ENCODE results near the gene ADGRB3. TPM values are rescaled to one million over a fixed set of nuclear protein-coding genes. Genes with fewer than 3 reads are reported as not detected.

Gene ADGRB3
- polyA plus RNA-seq, 2 of the 4 experiments (the other 2 are of a cell fraction): not detected

DNA sequence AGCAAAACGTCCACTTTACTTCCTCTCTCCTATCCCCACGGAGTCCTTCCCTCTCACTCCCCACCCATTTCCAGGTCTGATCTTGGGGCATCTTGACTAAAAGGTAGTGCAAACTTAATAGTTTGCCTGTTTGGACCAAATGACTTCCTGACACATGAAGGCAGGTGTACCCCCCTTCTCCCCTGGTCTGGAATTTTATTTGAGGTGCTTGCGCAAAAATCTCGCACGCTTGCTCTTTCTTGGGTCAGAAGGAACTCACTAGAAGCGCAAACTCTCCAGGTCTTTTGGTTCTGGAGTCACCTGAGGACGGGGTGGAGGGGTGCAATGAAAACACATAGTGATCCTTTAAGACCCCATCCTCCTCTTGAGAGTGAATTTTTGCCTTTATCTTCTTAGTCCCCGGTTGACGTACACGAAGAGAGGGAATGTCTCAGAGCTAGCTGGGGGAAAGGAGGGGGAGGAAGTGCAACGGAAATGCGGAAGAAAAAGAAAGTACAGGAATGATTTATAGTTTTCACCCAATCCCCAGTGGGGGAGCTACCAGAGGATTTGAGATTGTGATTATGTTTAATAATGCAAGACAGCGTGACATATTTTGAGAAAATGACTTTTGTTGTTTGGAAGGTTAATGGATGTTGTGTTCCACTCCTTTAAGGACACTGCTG lies 4.9 kb downstream of the ADGRB3 start:
- TF ChIP-seq ZC3H11A (IDR thresholded peaks at IDR 0.05) (no peak), EP300 (IDR thresholded peaks at IDR 0.05) (no peak), RAD21 (conservative IDR thresholded peaks at IDR 0.05 in 1 of 2, IDR thresholded peaks at IDR 0.05 in 1 of 2) (no peak), BHLHE40 (IDR thresholded peaks at IDR 0.05; ENCODE audit: low read depth, low read length) (no peak), JUN (IDR thresholded peaks at IDR 0.05) (no peak), POLR2AphosphoS2 (conservative IDR thresholded peaks at IDR 0.05; ENCODE audit: low read length) (no peak), NR3C1 (IDR thresholded peaks at IDR 0.05) (no peak), TP53 (CRISPR knock-in tag; IDR thresholded peaks at IDR 0.05) (no peak), MAZ (IDR thresholded peaks at IDR 0.05; ENCODE audit: borderline replicate concordance, low read depth, low read length) (no peak), PHF8 (IDR thresholded peaks at IDR 0.05; ENCODE audit: borderline replicate concordance, low read depth) (no peak), GATA3 (IDR thresholded peaks at IDR 0.05; ENCODE audit: borderline replicate concordance) (no peak)
- TF ChIP-seq, protein P1, sequence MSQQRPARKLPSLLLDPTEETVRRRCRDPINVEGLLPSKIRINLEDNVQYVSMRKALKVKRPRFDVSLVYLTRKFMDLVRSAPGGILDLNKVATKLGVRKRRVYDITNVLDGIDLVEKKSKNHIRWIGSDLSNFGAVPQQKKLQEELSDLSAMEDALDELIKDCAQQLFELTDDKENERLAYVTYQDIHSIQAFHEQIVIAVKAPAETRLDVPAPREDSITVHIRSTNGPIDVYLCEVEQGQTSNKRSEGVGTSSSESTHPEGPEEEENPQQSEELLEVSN (IDR thresholded peaks at IDR 0.05; ENCODE audit: borderline replicate concordance, low read depth): no peak
- TF ChIP-seq, protein P2, sequence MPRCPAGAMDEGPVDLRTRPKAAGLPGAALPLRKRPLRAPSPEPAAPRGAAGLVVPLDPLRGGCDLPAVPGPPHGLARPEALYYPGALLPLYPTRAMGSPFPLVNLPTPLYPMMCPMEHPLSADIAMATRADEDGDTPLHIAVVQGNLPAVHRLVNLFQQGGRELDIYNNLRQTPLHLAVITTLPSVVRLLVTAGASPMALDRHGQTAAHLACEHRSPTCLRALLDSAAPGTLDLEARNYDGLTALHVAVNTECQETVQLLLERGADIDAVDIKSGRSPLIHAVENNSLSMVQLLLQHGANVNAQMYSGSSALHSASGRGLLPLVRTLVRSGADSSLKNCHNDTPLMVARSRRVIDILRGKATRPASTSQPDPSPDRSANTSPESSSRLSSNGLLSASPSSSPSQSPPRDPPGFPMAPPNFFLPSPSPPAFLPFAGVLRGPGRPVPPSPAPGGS (IDR thresholded peaks at IDR 0.05): no peak
- Histone ChIP-seq H3K4me2 (peak overlapping the region; percentile 50; the same call in 2 of the 3 replicates), H3K9me3 (no peaks in the 10 kb centered on the region), H3K4me3 (no peak overlapping the region), H3K27ac (no peak overlapping the region), H3K4me1 (no peaks in the 10 kb centered on the region)
- ATAC-seq (no peak), FAIRE-seq (no peak), DNase-seq (ENCODE audit: low read depth in 1 of 2, low spot score in 1 of 2) (no peak)
- 21% methylated on average over 13 of the region's 13 CpGs for WGBS (ENCODE audit: missing lambda C conversion rate)
- ChIA-PET CTCF (interaction anchor here (0.6 kb wide), 1 partner anchor 1700 kb away, joined by 3 read pairs; no protein-coding TSS in a partner anchor), POLR2A (no interaction called here)

- H3K27ac ChIP-seq: no peak overlapping the region
- peak overlapping the region; percentile 50; the same call in 1 of the 3 replicates for H3K4me2 ChIP-seq
- ChIA-PET POLR2A (no interaction called here), CTCF (no interaction called here)
- H3K4me1 ChIP-seq: no peaks in the 10 kb centered on the region
- no peak for TF ChIP-seq NPAS2 (CRISPR knock-in tag; IDR thresholded peaks at IDR 0.05; ENCODE audit: borderline replicate concordance)
- TF ChIP-seq ZC3H11A (IDR thresholded peaks at IDR 0.05): no peak
- TF ChIP-seq, protein P3, sequence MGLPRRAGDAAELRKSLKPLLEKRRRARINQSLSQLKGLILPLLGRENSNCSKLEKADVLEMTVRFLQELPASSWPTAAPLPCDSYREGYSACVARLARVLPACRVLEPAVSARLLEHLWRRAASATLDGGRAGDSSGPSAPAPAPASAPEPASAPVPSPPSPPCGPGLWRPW (IDR thresholded peaks at IDR 0.05): no peak
- no peak for TF ChIP-seq TP53 (CRISPR knock-in tag; IDR thresholded peaks at IDR 0.05)
- TF ChIP-seq JUN (IDR thresholded peaks at IDR 0.05): no peak
- TF ChIP-seq CHD2 (IDR thresholded peaks at IDR 0.05; ENCODE audit: low read length, partially characterized antibody): no peak
- TF ChIP-seq RARB (CRISPR knock-in tag; IDR thresholded peaks at IDR 0.05): no peak
- TF ChIP-seq POLR2A (IDR thresholded peaks at IDR 0.05; ENCODE audit: low read length): no peak
- TF ChIP-seq HOXB5 (CRISPR knock-in tag; IDR thresholded peaks at IDR 0.05): no peak
- TF ChIP-seq KDM1A (IDR thresholded peaks at IDR 0.05; ENCODE audit: low read depth): no peak
- TF ChIP-seq MYC (IDR thresholded peaks at IDR 0.05; ENCODE audit: borderline replicate concordance, low read length): no peak
- TF ChIP-seq CHD4 (IDR thresholded peaks at IDR 0.05; ENCODE audit: borderline replicate concordance): no peak
- TF ChIP-seq, protein P4, sequence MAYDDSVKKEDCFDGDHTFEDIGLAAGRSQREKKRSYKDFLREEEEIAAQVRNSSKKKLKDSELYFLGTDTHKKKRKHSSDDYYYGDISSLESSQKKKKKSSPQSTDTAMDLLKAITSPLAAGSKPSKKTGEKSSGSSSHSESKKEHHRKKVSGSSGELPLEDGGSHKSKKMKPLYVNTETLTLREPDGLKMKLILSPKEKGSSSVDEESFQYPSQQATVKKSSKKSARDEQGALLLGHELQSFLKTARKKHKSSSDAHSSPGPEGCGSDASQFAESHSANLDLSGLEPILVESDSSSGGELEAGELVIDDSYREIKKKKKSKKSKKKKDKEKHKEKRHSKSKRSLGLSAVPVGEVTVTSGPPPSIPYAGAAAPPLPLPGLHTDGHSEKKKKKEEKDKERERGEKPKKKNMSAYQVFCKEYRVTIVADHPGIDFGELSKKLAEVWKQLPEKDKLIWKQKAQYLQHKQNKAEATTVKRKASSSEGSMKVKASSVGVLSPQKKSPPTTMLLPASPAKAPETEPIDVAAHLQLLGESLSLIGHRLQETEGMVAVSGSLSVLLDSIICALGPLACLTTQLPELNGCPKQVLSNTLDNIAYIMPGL (CRISPR knock-in tag; IDR thresholded peaks at IDR 0.05; ENCODE audit: borderline replicate concordance): no peak
- TF ChIP-seq NR3C1 (IDR thresholded peaks at IDR 0.05): no peak
- no peak for TF ChIP-seq FOSB (CRISPR knock-in tag; IDR thresholded peaks at IDR 0.05)
- no peaks in the 10 kb centered on the region for H3K9me3 ChIP-seq
- WGBS (ENCODE audit: missing lambda C conversion rate): 4% methylated on average over 3 of the region's 3 CpGs
- DNase-seq (ENCODE audit: low read depth in 1 of 2, low spot score in 1 of 2) (no peak), ATAC-seq (no peak), FAIRE-seq (no peak)
- H3K4me3 ChIP-seq: no peak overlapping the region
Measured at GRCh38 chr6:68640491-68640835, 5.4 kb downstream of the ADGRB3 start.

All from A549 (cell line).